GM10847 (cell line): Measurements from ENCODE around the gene DVL1.

Experiments
- POLR2A ChIP-seq: IDR thresholded peaks from 2 replicates; pipeline ENCODE4 v1.6.1; 2011; ENCODE audit not compliant: insufficient read length; ENCODE audit errors: extremely low read depth

Gene DVL1

DNA sequence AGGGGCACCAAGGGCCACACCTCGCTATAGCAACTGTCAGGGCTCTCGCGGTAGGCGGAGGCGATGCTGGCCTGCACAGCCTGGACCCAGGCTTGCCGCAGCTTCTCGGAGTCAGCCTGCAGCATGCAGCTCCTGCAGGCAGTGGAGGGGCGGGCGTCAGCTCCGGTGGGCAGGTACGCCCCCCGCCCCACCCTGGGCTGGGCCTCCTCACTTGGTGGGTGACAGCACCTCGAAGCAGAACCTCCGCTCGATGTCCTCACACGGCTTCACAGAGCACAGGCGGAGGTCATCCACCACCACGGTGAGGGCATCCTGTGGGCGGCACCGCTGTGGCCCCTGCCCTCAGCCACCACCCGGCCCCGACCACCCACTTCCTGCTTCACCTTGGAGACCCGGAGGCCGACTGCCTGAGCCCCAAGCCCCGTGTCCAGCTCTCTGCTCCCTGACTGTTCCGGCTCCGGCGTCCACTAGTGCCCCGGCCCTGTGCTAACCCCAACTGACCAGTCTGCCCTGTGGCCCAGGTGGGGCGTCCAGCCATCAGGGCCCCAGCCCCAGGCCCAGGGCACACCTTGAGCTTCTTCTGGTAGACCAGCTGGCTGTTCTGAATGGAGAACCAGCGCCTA lies 51.3 kb downstream of the DVL1 start:
- no peak for TF ChIP-seq POLR2A

DNA sequence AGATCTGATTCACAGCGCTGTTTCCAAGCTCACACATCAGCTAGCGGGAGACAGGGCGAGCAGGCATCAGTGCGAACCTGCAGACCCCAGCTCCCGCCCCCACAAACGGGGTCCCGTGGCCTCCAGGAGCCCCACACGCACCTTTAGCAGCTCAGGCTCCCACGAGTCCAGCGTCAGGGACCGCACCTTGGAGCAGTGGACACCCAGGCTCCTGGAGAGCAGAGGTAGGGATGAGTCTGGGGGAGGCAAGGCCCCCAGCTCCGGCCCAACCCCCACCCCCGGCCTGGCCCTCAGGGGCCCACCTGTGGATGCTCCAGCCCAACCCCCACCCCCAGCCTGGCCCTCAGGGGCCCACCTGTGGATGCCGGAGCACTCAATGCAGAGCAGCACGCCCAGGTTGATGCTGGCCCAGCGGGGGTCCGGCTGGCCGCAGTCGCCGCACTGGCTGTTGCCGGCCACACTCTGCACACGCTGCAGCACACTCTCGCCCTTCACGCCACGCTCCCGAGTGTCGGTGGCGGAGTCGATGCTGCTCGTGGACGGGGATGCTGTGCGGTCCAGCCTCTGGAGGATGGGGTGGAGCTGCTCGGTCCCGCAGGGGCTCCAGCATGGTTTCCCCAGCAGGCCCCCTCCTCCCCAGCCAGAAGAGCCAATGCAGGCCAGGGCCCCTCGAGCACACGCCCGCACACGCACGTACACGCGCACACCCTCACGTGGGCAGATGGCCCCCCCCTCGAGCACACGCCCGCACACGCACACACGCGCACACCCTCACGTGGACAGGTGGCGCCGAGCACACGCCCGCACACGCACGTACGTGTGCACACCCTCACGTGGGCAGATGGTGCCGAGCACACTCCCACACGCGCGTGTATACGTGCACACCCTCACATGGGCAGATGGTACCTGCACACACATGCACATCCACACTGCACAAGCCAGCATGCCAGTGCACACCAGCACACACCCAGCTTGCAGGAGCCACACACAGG lies 52.9 kb downstream of the DVL1 start:
- no peak for TF ChIP-seq POLR2A

DNA sequence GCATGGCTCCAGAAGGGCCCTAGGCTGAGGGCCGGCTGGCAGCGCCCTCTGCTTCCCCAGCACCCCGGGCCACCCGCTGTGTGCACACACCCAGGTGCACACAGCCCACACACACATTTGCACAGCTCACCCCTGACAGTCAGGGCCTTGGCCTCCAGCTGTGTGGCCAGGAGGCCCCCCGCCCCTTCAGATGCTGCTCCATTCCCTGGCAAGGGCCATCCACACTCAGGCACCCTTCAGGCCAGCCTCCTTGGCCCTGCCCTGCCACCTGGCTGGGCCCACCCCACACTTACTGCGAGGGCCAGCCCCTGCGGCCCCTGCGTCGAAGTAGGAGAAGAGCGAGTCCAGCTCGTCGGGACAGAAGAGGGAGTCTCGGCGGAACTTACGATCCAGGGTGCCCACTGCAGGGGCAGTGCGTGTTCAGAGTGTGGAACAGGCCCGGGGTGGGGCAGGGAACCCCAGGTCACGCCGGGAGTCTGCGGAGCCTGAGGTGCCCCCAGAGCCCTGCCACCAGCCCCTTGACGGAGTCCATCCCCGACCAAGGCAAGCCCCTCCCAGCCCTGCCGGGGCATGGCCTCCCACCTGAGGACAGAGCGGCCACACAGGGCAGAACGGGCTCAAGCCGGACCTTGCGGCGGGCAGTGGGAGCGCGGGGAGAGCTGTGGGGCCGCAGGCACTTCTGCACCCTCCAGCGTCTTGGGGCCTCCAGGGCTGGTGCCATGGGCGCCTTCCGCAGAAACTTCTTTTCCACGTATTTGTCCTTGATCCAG lies 53.9 kb downstream of the DVL1 start:
- no peak for TF ChIP-seq POLR2A

DNA sequence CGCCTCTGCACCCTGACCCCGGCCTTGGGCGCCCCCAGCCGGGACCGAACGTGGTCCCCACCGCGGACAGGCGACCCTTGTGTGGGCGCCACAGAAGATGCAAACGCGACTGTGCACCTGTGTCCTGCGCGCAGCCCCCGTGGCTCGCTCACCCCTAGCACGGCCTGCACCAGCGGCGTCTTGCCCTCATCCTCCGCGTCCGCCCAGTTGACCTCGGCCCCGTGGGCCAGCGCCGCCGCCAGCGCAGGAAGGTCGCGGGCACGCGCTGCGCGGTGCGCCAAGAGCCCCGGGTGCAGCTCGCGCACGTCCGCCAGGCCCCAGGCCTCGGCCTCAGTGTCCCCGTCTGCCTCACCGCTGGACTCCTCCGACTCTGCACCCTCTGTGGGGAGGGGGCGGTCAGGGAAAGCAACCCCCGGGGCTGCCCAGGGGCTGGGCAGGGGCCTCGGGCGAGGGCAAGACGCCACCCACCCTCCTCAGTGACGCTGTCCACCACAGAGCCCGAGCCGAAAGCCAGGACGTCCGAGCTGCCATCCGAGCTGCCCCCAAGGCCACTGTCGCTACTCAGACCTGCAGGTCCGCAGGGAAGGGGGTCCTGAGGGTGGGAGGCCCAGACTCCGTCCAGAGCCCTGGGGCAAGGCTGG lies 54.8 kb downstream of the DVL1 start:
- no peak for TF ChIP-seq POLR2A

DNA sequence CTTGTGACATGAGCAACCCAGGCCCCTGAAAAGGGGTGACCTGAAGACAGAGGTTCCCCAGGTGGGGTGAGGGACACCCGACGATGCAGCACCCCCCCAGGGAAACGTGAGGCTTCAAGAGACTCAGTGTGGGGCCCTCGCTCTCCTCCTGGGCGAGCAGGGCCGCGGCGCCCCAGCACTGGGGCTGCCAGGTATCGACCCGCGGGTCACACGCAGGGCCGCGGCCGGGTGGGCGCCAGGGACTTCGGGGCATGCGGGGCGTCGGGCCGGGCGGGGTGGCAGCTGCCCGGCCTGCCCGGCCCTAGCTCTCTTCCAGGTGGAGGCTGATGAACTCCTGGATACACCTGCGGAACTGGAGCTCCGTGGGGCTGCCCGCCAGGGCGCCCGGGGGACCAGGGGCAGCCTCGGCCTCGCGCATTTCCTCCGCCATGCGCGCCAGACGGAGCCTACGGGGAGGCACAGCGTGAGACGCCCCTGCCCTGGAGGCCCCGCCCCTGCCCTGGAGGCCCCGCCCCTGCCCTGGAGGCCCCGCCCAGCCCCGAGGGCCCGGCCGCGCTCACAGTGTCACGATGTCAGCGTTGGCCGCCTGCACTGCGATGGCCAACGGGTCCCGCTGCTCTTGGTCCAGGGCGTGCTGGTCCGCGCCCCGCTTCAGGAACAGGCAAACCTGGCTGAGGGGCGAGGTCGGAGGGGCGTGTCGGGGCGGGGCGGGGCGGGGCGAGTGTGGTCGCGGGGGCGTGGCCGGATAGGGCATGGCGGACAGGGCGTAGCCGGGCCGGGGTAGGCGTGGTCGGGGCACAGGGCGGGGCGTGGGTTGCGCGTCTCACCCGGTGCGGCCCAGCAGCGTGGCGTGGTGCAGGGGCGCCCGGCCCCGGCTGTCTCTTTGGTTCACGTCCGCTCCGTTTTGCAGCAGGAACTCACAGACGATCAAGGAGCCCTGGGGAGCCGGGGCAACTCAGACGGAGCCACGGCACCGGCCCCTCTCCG lies 55.7 kb downstream of the DVL1 start:
- TF ChIP-seq POLR2A: no peak

DNA sequence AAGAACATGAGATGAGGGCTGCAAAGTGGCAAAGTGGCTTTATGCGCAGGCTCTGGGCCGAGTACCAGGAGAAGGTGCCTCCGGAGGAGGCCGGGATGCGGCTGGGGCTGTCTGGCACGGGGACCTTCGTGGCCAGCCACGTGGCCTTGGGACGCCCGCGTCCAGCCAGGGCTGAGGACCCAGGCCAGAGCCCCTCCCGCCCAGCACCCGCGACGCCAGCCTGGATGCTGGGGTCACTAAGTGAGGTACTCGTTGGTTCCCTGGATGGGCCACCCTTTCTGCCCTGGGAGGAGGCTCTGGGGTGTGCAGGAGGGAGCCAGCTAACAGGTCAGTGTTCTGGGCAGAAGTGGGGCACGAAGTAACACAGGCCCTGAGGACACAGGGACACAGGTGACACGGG lies 56.4 kb downstream of the DVL1 start:
- TF ChIP-seq POLR2A: no peak

DNA sequence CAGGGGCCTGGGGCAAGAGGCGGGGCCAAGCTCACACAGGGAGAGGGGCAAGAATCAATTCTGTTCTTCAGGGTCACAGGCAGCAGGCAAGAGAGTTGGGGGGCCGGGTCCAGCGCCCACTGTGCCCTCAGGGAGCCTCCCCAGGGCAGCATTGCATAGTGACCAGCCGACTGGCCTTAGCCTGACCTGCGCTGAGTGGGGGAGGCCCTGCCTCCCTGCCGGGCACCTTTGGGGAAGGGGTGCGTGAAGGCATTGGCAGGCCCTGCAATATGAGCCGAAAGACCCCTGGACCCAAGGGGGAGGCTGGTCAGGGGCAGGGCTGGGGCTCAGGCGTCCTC lies 56.8 kb downstream of the DVL1 start:
- TF ChIP-seq POLR2A: no peak

DNA sequence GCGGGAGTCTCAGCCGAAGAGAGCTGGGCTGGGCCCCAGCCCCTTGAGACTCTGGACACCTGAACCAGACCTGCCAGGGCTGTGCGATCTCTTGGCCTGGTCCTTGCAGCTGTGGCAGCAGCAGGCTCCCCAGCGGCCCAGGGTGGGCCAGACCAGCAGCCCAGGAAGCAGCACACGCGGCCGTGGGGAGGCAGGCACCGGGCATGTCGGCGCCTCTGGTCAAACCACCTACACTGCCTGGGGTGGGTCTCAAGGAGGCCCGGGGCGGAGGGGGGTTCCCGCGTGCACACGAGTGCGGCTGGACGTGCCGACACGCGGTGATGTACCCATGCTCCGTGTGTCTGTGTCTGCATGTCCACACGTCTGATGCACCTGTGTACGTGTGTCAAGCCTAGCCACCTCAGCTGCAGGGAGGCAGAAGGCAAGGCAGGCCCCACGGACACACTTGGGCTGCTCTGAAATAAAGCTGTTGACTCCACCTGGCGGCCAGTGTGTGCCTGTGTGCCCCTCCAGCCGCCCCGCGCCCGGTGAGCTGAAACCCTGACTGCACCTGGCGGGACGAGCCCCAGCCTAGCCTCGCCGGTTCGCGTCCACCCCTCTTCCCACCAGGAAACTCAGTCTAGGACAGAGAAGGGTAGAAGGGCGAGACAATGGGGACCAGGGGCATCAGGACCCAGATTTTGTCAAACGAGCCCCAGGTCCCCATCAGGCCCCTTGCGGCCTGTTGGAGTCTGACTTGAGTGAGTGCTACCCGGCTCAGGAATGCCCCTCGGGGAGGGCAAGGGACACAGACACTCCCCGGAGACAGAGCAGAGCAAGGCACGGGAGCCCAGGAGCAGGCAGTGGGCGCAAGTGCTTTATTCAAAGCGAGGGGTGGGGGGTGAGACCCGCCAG lies 57.4 kb downstream of the DVL1 start:
- TF ChIP-seq POLR2A: no peak

DNA sequence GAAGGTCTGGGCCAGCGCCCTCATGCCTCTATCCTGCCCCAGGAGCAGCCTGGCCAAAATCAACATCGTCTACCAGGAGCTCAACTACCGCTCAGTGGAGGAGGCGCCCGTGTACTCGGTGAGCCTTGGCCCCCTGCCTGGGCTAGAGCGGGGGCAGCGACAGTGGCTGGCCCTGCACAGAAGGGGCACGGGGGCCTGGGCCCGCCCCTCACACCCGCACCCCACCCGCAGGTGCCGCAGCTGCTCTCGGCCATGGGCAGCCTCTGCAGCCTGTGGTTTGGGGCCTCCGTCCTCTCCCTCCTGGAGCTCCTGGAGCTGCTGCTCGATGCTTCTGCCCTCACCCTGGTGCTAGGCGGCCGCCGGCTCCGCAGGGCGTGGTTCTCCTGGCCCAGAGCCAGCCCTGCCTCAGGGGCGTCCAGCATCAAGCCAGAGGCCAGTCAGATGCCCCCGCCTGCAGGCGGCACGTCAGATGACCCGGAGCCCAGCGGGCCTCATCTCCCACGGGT lies 58.1 kb downstream of the DVL1 start:
- TF ChIP-seq POLR2A: no peak

DNA sequence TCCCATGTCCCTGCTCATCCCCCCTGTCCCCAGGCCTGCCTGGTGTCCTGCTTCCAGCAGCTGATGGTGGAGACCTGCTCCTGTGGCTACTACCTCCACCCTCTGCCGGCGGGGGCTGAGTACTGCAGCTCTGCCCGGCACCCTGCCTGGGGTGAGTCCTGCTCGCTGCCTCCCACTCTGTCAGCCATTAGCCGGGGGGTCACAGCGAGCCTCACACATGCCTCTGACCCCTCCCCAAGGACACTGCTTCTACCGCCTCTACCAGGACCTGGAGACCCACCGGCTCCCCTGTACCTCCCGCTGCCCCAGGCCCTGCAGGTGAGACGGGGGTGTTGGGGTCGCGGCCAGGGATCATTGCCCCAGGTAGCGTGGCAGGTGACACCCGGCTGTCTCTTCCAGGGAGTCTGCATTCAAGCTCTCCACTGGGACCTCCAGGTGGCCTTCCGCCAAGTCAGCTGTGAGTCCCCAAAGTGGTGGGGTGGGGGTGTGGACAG lies 58.9 kb downstream of the DVL1 start:
- TF ChIP-seq POLR2A: no peak

DNA sequence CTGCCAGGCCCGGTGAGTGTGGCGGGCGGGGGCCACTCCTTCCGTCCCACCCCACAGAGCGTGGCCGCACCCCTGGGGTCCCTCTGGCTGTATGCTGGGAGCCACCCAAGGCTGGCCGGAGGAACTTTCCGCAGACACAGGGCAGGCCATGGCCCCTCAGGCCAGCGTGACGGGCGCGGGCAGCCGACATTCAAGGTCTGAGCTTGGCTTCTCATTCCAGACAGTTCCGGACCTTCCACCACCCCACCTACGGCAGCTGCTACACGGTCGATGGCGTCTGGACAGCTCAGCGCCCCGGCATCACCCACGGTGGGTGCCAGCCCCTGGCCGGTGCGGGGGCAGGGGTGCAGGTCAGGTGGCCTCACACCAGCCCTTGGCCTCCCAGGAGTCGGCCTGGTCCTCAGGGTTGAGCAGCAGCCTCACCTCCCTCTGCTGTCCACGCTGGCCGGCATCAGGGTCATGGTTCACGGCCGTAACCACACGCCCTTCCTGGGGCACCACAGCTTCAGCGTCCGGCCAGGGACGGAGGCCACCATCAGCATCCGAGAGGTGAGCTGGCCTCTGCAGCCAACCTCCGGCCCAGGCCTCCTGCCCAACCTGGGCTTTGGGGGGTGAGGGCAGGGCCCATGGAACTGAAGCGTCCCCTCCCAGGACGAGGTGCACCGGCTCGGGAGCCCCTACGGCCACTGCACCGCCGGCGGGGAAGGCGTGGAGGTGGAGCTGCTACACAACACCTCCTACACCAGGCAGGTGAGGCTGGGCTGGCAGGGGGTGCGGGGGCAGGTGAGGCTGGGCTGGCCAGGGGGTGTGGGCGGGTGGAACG lies 61.7 kb downstream of the DVL1 start:
- no peak for TF ChIP-seq POLR2A
